GF-D8 (cell line): Measurements from ENCODE around the gene GRM1.

Source experiments
- DNase-seq: peaks from one replicate; lab custom pipeline; 2025; lab: John Stamatoyannopoulos, UW

Gene GRM1

GRCh38 chr6:146388736-146389364 lies 360.0 kb downstream of the GRM1 start:
- no peak for DNase-seq

DNA sequence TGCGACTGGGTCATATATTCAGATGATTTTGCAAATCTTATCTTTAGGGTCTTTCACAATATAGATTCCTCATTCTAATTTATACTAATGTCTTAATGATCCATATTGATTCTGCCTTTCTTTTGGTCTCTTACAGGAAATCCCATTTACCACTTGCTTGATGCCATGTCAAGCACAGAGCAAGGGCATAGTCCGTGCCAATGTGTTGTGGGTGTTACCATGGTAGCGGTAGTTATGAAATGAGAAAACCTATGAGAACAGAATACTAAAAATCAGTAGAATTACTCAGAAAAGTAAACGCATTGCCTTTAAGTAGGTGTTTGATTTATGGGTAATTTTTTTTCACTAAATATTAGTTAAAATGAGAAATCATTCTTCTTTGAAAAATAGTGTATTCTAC lies 360.9 kb downstream of the GRM1 start:
- no peak for DNase-seq

DNA sequence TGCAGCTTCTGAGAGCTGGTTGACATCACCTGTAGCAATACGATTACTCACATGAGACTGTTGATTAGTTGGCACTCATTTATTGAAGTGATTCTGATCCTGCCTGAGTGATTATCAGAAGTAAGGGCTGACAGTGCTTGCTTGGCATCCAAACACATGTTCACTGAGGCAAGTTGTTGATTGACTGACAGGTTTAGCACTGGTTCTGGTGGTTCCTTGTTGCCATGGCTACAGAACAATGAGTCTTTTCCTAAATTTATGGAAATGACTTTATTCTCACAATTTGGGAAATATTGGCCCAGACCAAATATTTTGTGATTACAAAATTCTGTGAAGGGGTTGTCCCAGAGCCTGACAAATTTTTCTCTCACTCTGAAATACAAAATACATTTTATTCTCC lies 368.8 kb downstream of the GRM1 start:
- DNase-seq: no peak

GRCh38 chr6:146402476-146402875 lies 373.6 kb downstream of the GRM1 start:
- DNase-seq: no peak

DNA sequence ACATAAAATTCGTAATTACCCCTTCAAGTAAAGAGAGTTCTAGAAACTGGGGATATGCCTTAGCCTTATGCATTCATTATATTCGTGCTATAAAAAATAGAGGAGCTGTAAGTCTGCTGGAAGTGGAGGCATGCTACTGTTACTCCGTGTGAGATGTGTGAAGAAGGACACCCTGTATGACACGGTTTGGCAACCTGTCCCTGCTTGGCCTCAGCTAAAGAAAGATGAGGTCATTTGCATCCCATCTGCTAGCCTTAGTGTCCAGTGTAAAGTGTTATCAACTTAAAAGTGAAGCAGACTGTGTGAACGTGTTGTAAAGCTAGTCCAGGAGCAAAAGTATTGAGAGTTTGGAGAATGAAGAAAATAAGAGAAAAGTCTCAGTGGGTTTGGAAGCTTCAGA lies 379.7 kb downstream of the GRM1 start:
- DNase-seq: no peak

DNA sequence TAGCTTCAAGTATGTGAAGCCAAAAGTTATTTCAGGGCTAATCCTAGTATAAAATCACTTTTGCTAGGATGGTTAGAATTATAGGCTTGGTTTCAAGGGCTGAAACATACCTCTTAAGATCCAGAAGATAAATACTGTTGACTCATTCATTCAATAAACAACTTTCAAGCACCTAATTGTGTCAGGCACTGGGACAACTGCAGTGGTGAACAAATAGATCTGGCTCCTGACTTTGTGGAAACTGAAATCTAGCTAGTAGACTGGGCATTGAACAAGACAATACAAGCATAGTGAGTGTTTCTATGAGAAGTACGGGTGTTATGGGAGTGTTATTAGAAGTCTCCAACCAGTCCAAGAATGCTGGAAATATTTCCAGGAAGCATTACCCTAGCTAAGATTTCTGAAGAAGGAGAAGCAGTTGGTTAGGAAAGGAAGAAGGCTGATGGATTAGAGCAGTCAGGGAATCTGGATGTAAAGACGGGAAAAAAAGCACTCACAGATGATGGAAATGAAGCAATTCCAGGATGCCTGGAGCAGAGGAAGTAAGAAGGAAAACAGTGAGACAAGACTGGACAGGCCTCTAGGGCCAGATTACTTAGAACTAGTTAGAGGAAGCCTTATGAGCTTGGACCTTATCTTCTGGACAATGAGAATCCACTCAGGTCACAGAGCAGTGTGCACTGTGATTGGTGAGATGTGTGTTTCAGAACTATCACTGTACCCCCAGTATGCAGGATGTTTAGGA lies 382.2 kb downstream of the GRM1 start:
- no peak for DNase-seq

GRCh38 chr6:146419576-146419975 lies 390.7 kb downstream of the GRM1 start:
- DNase-seq: peak; percentile 69

GRCh38 chr6:146420255-146420654 lies 391.4 kb downstream of the GRM1 start:
- DNase-seq: peak; percentile 75

- DNase-seq: no peak
Measured at GRCh38 chr6:146422789-146423375, 394.0 kb downstream of the GRM1 start.

GRCh38 chr6:146423452-146423851 lies 394.6 kb downstream of the GRM1 start:
- peak; percentile 75 for DNase-seq

DNA sequence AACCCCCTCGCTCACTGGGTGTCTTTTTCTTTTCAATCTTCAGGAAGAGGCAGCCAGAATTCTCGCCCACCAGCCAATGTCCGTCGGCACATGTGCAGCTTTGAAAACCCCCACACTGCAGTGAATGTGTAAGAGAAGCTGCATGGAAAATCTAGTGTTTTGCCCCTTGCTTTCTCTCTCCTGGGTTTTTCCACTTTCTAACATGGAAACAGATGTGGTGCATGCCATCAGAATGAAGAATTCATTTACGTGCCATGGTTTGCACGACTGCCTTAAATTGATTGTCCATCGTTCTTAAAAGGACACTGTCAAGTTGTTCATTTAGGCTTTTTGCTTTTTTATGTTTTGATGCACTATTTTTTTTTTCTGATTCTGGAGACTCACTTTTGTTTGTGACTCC lies 397.7 kb downstream of the GRM1 start:
- no peak for DNase-seq

- DNase-seq: no peak
Measured at GRCh38 chr6:146429831-146430230, 401.0 kb downstream of the GRM1 start.

DNA sequence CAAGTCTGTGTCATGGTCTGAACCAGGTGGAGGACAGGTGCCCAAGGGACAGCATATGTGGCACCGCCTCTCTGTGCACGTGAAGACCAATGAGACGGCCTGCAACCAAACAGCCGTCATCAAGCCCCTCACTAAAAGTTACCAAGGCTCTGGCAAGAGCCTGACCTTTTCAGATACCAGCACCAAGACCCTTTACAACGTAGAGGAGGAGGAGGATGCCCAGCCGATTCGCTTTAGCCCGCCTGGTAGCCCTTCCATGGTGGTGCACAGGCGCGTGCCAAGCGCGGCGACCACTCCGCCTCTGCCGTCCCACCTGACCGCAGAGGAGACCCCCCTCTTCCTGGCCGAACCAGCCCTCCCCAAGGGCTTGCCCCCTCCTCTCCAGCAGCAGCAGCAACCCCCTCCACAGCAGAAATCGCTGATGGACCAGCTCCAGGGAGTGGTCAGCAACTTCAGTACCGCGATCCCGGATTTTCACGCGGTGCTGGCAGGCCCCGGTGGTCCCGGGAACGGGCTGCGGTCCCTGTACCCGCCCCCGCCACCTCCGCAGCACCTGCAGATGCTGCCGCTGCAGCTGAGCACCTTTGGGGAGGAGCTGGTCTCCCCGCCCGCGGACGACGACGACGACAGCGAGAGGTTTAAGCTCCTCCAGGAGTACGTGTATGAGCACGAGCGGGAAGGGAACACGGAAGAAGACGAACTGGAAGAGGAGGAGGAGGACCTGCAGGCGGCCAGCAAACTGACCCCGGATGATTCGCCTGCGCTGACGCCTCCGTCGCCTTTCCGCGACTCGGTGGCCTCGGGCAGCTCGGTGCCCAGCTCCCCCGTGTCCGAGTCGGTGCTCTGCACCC lies 405.2 kb downstream of the GRM1 start:
- DNase-seq: no peak

DNA sequence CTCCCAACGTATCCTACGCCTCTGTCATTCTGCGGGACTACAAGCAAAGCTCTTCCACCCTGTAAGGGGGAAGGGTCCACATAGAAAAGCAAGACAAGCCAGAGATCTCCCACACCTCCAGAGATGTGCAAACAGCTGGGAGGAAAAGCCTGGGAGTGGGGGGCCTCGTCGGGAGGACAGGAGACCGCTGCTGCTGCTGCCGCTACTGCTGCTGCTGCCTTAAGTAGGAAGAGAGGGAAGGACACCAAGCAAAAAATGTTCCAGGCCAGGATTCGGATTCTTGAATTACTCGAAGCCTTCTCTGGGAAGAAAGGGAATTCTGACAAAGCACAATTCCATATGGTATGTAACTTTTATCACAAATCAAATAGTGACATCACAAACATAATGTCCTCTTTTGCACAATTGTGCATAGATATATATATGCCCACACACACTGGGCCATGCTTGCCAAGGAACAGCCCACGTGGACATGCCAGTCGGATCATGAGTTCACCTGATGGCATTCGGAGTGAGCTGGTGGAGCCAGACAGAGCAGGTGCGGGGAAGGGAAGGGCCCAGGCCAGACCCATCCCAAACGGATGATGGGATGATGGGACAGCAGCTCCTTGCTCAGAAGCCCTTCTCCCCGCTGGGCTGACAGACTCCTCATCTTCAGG lies 406.0 kb downstream of the GRM1 start:
- DNase-seq: no peak

GRCh38 chr6:146441907-146442306 lies 413.0 kb downstream of the GRM1 start:
- no peak for DNase-seq

GRCh38 chr6:146444189-146444588 lies 415.3 kb downstream of the GRM1 start:
- no peak for DNase-seq

DNA sequence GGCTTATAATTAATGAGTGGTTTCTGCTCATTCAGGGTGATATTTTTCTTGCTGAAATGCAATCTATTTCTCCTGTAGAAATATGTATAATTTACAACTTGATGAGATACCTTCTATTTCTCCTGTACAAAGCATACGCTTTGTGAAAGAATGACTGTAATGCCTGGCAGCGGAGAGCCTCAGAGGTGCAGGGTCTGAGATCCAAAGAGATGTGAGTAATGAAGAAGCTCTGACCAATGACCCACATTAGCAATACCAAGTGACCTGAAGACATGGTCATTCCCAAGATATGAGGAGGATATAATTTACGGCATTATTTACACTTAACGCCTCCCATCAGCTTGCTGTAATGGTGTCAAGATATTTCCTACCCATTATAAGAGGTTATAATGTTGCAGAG lies 416.4 kb downstream of the GRM1 start:
- DNase-seq: no peak

DNA sequence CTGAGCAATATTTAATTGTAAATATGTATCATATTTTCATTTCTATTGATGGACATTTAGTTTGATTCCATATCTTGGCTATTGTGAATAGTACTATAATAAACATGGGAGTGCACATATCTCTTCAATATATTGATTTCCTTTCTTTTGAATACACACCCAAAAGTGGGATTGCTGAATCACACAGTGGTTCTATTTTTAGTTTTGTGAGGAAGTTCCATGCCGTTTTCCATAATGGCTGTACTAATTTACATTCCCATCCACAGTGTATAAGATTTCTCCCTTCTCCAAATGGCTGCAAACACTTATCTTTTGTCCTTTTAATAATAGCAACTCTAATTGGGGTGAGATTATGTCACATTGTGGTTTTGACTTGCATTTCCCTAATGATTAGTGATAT lies 428.0 kb downstream of the GRM1 start:
- no peak for DNase-seq

GRCh38 chr6:146460941-146461340 lies 432.1 kb downstream of the GRM1 start:
- no peak for DNase-seq

DNA sequence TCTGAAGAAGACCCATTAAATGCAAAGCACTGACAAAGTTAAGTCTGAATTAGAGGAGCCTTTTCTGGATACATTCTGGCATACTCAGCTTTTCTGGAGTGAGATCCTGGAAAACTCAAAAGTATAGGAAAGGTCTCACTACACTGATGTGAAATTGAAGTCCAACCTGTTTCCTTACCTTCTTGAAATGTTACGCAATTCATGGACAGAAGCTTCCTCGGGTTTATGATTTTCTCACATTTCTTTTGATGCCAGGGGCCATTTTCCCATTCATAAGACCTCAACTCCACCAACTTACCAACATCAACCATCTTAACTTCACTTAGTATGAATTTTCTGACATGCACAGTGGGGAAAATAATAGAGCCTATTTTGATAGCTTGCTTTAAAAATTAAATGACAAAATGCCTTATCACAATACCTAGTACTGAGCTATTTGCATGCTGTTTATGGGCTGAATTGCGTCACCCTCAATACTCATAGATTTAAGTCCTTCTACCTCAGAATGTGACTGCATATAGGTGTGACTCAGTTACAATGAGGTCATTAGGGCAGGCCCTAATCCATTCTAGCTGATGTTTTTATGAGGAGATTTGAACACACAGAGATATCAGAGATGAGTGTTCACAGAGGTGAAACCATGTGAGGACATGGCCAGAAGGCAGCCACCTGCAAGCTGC lies 441.4 kb downstream of the GRM1 start:
- no peak for DNase-seq

DNA sequence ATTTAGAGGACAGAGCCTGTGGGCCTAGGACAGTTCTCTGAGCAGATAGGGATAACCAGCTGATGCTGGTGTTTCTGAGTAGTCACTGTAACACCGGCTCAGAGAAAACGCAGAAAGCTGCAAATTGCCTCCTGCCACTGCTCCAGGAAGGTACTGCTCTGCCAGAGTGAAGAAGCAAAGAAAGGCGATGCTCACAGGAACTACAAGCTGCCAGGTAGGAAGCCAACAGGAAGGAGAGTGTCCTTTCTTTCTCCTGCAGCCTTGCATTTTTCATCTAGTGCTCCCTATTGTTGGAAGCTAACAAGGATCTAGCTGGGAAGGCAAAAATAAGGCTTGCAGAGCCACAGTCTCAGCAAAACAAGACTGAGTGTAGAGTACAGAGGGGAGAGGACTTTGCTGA lies 444.1 kb downstream of the GRM1 start:
- no peak for DNase-seq
